K562 treated with DMSO at 1 percent for 12 hours (cell line): Measurements from ENCODE around the gene MAGED4. TPM values are rescaled to one million over a fixed set of nuclear protein-coding genes. Genes with fewer than 3 reads are reported as not detected.

Experiments
- total RNA-seq: library from RNA; unstranded; fragments of 300-600 nt; gene quantifications from 2 replicates; pipeline ENCODE4 v1.2.3, GENCODE V29; 2022; ENCODE audit not compliant: insufficient read depth

The MAGED4 gene
- not detected in 2 replicates for total RNA-seq

GRCh38 chrX:52184440-52185077 lies at the start of gene MAGED4:
TSS of gene MAGED4 (plus strand) at chrX:52184888. CDS start at chrX:52185923, 1,035 bp downstream.

Other genes starting within 250 kb of the MAGED4 start
- gene MAGED4B, start 115.7 kb upstream of the MAGED4 start, total RNA-seq, result not detected in 2 replicates
- not detected in 2 replicates for gene XAGE2, start 184.1 kb downstream of the MAGED4 start, total RNA-seq